Measurements from ENCODE around the gene PKP4.

GRCh38 chr2:158668001-158668765 lies 211.4 kb downstream of the PKP4 start:
- TF ChIP-seq CTCF (IDR thresholded peaks at IDR 0.05) (no peak), POLR2AphosphoS5 (IDR thresholded peaks at IDR 0.05) (no peak)
